ENCODE measurements around the gene HYLS1. TPM values are rescaled to one million over a fixed set of nuclear protein-coding genes. Genes with fewer than 3 reads are reported as not detected.
A peak's percentile ranks its signal among the peaks of the same experiment; 100 is the strongest.

The HYLS1 gene
- total RNA-seq, 6 donors from 2014 or later = 0.55 to 6.3 (median 3.8) TPM

- Histone ChIP-seq H3K4me1 (peaks cover 22 to 24% (median 24%) of the 10 kb centered on the region in 4 donors), H3K9me3 (no peaks in the 10 kb centered on the region), H3K27me3 (peaks cover 0 to 16% (median 7%) of the 10 kb centered on the region in 4 donors), H3K36me3 (peaks cover 0 to 16% (median 7%) of the 10 kb centered on the region in 4 donors), H3K4me3 (peak overlapping the region; percentile 18 to 71 (median 60)), H3K27ac (peak overlapping the region; percentile 70 to 85 (median 82))
- ATAC-seq (ENCODE audit: low FRiP score in 2 of 2) = no peak
- 48 to 55% methylated on average over 17 to 20 of the region's 20 CpGs for WGBS, 2 donors
- DNase-seq = no peak
- no peak for TF ChIP-seq POLR2A (IDR thresholded peaks at IDR 0.05)
- TF ChIP-seq EP300 (IDR thresholded peaks at IDR 0.05) = no peak
- TF ChIP-seq POLR2AphosphoS5 (IDR thresholded peaks at IDR 0.05) = no peak
- TF ChIP-seq, protein P1, sequence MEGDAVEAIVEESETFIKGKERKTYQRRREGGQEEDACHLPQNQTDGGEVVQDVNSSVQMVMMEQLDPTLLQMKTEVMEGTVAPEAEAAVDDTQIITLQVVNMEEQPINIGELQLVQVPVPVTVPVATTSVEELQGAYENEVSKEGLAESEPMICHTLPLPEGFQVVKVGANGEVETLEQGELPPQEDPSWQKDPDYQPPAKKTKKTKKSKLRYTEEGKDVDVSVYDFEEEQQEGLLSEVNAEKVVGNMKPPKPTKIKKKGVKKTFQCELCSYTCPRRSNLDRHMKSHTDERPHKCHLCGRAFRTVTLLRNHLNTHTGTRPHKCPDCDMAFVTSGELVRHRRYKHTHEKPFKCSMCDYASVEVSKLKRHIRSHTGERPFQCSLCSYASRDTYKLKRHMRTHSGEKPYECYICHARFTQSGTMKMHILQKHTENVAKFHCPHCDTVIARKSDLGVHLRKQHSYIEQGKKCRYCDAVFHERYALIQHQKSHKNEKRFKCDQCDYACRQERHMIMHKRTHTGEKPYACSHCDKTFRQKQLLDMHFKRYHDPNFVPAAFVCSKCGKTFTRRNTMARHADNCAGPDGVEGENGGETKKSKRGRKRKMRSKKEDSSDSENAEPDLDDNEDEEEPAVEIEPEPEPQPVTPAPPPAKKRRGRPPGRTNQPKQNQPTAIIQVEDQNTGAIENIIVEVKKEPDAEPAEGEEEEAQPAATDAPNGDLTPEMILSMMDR (IDR thresholded peaks at IDR 0.05) = no peak
These were observed 14.9 kb downstream of the HYLS1 start for GRCh38 chr11:125902277-125902926.

GRCh38 chr11:125902927-125903710 lies 15.7 kb downstream of the HYLS1 start, which contains the start of gene PUS3:
Gene PUS3, minus strand, starts transcription at chr11:125903206. Its CDS starts 6,922 bp downstream, at chr11:125896284.
- peak within 1 kb of the TSS; percentile 70 to 85 (median 82) for H3K27ac ChIP-seq
- no peaks in the 10 kb centered on the region for H3K9me3 ChIP-seq
- H3K4me1 ChIP-seq = peaks cover 22 to 24% (median 24%) of the 10 kb centered on the region in 4 donors
- TF ChIP-seq EP300 (IDR thresholded peaks at IDR 0.05) = peak in 1 of 4 donors; percentile 42
- TF ChIP-seq, protein P1 (IDR thresholded peaks at IDR 0.05) = no peak
- TF ChIP-seq POLR2AphosphoS5 (IDR thresholded peaks at IDR 0.05) = peak; percentile 68 to 85
- peak in 3 of 4 donors; percentile 24 to 67 (median 27) for TF ChIP-seq POLR2A (IDR thresholded peaks at IDR 0.05)
- H3K4me3 ChIP-seq = peak within 1 kb of the TSS; percentile 18 to 71 (median 60)
- WGBS, 2 donors = 3 to 5% methylated on average over 31 of the region's 31 CpGs
- DNase-seq (peak; percentile 92 to 95), ATAC-seq (ENCODE audit: low FRiP score in 2 of 2) (peak; percentile 90 to 96)
- peaks cover 0 to 16% (median 7%) of the 10 kb centered on the region in 4 donors for H3K27me3 ChIP-seq
- peaks cover 0 to 16% (median 7%) of the 10 kb centered on the region in 4 donors for H3K36me3 ChIP-seq

GRCh38 chr11:125903711-125904659 lies 16.5 kb downstream of the HYLS1 start, which contains the start of gene DDX25:
Gene DDX25, plus strand, starts transcription at chr11:125904508. Its CDS starts 10 bp downstream, at chr11:125904518.
- peaks cover 0 to 15% (median 7%) of the 10 kb centered on the region in 4 donors for H3K36me3 ChIP-seq
- WGBS, 2 donors = 4 to 13% methylated on average over 20 to 34 of the region's 81 CpGs
- DNase-seq (peak in 1 of 2 donors; percentile 83), ATAC-seq (ENCODE audit: low FRiP score in 2 of 2) (no peak)
- TF ChIP-seq, protein P1 (IDR thresholded peaks at IDR 0.05) = no peak
- no peak for TF ChIP-seq POLR2A (IDR thresholded peaks at IDR 0.05)
- TF ChIP-seq POLR2AphosphoS5 (IDR thresholded peaks at IDR 0.05) = no peak
- TF ChIP-seq EP300 (IDR thresholded peaks at IDR 0.05) = no peak
- H3K27me3 ChIP-seq = peaks cover 0 to 16% (median 7%) of the 10 kb centered on the region in 4 donors
- H3K27ac ChIP-seq = no peak within 1 kb of the TSS
- H3K9me3 ChIP-seq = no peaks in the 10 kb centered on the region
- peaks cover 22 to 24% (median 24%) of the 10 kb centered on the region in 4 donors for H3K4me1 ChIP-seq
- peak within 1 kb of the TSS; percentile 18 to 71 (median 60) for H3K4me3 ChIP-seq

GRCh38 chr11:125904678-125905077 lies 17.2 kb downstream of the HYLS1 start:
- Histone ChIP-seq H3K27ac (no peak overlapping the region), H3K4me3 (peak overlapping the region in 3 of 4 donors; percentile 58 to 71 (median 63)), H3K9me3 (no peaks in the 10 kb centered on the region), H3K4me1 (peaks cover 22 to 24% (median 24%) of the 10 kb centered on the region in 4 donors), H3K27me3 (peaks cover 0 to 16% (median 7%) of the 10 kb centered on the region in 4 donors), H3K36me3 (peaks cover 0 to 8% (median 4%) of the 10 kb centered on the region in 4 donors)
- DNase-seq (no peak), ATAC-seq (ENCODE audit: low FRiP score in 2 of 2) (no peak)
- TF ChIP-seq POLR2AphosphoS5 (IDR thresholded peaks at IDR 0.05) (no peak), EP300 (IDR thresholded peaks at IDR 0.05) (no peak), POLR2A (IDR thresholded peaks at IDR 0.05) (no peak)
- TF ChIP-seq, protein P1 (IDR thresholded peaks at IDR 0.05) = no peak
- WGBS, 2 donors = 47 to 53% methylated on average over 11 of the region's 11 CpGs
